Stimulated activated CD4-positive, alpha-beta T cell treated with anti-CD3 and anti-CD28 coated beads, Interleukin-1b, Interleukin-23, amount 100 ng/mL, for 4 hours (primary cell): ENCODE measurements around the gene SLC9A2.

Experiments used
- DNase-seq, 2 donors: peaks; one replicate each; pipeline ENCODE4 v3.0.0-alpha.2; 2020; ENCODE audit warnings: low read depth in 2 of 2

The SLC9A2 gene

DNA sequence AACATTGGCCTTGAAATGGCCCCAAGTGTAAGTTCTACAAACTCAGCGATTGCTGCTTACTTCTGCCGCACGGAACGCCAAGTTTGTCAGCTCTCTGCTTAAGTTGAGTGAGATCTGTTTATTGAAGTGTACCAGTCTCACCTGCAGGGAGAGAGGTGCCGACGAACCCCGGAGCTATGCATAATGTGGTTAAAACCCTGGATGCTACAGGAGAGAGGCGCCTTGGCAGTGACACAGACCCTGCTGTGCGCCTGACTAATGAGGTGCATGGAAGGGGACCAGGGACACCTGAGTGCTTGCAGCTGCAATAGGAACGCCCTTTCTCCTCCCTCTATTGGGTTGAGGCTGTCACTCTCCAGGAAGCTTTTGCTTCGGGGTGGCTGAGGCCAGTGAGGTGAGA, 979 bp downstream of the SLC9A2 start:
- no peak for DNase-seq

DNA sequence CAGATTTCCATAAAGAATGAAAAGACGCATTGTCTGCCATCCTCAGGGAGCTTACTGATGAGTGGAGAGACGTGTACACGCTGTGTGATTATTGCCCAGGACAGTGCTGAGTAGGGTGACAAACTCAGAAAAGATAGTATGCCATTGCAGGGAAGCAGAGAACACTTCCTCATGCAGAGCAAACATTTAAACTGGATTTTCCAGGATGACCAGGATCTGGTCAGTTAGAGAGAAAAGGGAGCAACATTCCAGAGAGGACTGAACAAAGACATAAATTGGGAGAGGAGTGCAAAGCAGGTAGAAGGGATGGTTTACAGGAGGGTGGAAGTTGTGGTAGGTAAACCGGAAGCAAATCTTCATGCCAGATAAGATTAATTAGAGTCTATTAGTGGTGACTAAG, 2.3 kb downstream of the SLC9A2 start:
- DNase-seq = no peak

DNA sequence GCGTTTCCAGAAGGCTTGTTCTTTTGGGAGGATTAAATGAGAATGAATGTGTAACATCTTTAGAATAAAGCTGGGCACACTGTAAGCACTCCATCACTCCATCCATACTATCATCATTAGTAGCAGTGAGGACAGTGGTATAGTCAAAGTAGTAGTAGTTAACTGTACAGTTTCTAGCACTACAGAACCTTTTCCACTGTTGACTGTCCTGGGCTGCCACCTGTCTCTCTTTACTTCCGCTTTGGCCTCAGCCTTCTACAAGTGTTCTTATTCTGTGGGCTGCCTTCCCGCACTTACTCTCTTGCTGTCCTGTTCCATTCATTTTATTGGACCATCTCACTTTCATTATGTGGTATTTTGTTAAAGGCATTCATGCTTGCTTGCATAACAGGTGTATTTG, 3.3 kb downstream of the SLC9A2 start:
- DNase-seq = no peak

DNA sequence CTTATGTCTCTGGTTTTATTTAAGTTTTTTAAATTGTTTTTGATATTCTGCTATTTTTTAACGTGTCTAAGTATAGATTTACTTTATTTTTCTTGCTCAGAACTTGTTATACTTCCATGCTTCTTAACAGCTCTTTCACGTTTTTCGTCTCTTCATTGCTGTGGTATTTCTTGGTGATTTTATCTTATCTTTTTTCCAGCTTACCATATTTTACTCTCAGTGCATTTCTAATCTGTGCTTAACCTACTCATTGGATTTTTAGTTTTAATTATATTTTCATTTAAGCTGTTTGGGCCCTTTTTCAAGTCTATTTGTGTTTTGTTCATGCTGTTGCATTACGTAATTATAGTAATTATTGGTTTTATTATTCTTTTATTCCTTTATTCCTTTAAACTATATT, 11.1 kb downstream of the SLC9A2 start:
- no peak for DNase-seq

DNA sequence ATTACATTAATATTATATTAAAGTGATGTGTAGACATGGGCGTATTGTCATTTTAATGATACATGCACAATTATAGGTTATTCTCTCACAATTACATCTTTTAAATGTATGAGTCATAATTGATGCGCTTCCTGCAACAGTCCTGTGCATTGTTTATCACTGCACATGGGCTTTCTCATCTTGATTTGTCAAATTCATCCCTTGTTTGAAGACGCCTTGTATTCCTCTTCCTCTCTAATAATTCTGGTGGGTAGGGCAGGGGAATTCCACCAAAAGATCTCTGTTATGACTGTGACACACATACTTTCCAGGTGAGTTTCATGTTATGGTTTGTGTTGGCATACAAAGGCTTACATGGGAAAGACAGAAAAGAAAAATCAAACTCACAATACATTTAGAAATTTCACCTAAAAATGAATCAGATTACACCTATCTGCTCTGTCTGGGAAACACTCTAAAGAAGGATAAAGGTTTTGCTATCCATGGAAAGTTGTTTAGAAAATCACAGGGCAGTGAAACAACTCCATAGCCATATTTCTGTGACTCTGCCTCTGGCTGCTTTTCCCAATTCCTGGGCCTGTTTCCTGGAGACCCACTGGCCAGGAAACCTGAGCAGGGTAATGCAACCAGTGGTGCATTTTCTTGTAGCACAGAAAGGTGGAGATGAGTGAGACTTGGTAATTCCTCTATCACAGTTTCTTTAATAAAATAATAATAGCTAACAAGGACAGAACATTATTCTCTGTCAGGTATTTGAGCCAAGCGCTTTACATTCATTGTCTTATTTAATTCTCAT, 13.2 kb downstream of the SLC9A2 start:
- DNase-seq = no peak

DNA sequence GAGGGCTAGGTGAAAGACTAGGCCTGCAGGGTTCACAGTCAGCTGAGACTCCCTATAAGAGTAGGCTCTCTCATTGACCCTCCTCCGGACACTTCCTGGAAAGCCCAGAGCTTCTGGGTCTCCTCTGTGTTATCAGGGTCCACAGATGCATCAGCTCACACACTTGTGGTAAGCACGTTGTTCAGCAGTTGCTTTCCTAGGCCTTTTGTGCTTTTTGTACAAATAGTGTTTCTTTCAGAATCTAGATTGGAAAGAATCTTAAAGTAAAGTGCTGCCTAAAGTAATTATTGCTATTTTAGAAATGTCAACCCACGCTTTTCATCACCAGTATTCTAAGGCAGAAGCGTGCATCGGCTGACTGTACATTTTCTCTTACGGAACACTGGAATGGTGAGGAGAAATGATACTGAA, 15.5 kb downstream of the SLC9A2 start:
- DNase-seq = no peak

DNA sequence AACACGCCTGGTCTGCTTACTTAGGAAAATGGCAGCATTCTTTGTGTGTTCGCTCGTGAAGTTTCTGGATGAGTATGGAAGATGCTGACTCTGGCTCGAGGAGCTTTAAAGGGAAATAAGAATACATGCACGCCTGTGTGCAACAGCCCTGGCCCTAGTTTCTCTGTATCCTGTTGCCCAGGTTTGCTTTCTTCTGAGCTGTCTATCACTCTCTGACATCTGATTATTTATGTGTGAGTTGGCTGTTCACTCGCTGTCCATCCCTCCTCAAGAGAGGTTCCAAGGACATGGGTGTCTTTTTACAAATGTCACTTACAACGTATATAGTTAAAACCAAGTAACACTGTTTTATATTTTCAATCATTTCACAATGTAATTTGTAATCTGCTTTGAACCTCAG, 16.0 kb downstream of the SLC9A2 start:
- DNase-seq = no peak

DNA sequence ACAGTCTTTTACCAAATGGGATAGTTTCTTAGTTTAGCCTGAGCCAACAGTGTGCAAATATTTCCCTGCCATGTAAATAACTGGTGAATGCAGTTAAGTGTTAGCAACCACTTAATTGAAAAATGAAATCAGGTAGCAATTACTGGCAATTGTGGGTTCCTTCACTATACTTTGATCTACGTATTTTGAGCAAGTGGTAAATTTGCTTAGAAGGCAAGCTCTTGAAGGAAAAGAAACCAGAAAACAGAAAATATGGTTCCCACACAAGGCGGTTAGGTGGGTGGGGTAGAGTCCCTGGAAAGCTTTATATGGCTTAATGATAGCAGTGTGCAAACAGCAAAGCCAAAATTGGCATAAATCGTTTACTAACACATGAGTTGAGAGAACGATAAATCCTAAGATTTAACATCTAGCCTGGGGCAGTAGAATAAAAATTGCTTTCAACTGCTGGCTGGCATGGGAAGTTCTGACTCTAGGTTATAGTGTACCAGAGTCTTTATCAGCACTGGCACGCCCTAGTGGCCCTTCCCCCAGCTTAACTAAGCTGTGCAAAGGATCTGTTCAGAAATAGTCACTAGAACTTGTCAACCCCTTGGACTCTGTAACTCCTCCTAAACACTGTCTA, 17.0 kb downstream of the SLC9A2 start:
- no peak for DNase-seq

DNA sequence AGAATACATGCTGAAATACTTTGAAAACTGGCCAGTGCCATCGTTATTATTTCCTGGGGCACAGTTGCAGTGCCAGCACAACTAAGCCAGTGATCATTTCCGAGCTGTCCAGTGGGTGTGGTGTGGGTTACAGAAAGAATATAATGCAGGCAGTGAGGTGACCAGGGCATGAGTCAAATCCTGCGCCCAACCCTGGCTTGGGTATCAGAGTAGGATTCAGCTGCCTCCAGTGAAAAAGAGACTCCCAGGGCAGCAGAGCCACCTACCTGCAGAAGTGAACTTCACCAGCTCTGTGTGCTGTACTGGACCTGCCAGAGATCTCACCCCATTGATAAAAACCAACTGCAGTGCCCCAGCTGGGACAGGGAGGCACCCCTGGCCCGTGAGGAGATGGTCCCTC, 18.0 kb downstream of the SLC9A2 start:
- DNase-seq = no peak

GRCh38 chr2:102639429-102639828, 20.1 kb downstream of the SLC9A2 start:
- no peak for DNase-seq

DNA sequence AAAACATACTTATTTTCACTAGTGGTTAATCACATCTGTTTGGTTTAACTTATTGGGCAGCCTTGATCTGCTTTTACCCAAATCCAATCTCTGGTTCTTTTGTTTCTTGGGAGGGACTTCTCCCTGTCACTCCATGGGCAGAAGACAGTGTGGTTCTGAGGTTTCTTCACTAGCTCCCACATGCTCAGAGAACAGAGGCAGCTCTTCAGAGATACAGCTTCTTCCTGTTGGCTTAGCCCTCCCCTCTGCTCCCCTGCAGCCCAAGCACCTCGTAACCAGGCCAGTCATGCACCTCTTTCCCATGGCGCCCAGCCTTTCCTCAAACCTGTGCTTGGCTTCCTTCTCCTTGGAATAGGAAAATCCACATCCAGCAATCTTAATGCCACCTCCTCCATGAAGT, 32.8 kb downstream of the SLC9A2 start:
- no peak for DNase-seq

DNA sequence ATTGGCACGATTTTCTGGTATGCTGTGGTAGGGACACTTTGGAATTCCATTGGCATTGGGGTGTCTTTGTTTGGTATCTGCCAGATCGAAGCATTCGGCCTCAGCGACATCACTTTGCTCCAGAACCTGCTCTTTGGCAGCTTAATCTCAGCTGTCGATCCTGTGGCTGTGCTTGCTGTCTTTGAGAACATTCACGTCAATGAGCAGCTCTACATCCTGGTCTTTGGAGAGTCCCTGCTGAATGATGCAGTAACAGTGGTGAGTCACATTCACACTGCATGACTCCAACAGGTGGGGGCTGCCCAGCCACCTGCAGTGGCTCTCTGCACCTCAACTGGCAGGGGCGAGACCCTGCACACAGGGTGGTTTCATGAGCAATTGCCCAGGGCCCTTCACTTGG, 38.4 kb downstream of the SLC9A2 start:
- peak; percentile 6 to 15 for DNase-seq

GRCh38 chr2:102660070-102660469, 40.7 kb downstream of the SLC9A2 start:
- DNase-seq = no peak

DNA sequence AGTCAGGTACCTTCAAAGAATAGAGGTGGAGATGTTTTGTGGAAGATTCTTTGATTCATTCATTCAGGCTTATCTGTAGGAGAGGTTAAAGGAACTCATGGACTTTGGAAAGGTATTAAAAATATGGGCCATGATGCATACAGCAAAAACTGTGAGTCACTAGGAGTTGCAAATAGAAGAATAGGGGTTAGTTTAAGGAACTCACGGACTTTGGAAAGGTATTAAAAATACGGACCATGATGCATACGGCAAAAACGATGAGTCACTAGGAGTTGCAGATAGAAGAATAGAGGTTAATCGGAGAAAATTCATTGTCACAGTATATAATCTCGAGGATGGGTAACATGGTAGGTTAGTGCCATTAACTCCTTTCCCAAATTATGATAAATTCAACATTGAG, 41.2 kb downstream of the SLC9A2 start:
- DNase-seq = no peak

DNA sequence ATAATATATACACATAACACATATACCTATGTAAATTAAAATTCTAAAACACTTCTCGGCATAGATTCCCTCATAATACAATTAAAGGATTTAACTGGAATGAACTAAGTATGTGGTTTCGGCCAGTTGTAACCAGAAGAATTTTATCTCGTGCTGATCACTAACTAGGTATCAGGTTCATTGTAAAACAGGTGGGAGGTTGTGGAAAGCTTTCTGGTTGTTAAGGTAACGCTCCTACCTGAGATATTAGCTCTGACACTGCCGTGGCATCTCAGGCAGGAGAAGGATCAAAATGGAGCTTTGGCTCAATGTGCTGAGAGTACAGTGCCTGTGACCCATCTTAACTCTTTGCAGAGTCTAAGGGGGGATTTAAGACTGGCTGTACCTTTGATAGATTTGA, 42.5 kb downstream of the SLC9A2 start:
- DNase-seq = no peak

GRCh38 chr2:102662833-102663232, 43.5 kb downstream of the SLC9A2 start:
- DNase-seq = no peak

DNA sequence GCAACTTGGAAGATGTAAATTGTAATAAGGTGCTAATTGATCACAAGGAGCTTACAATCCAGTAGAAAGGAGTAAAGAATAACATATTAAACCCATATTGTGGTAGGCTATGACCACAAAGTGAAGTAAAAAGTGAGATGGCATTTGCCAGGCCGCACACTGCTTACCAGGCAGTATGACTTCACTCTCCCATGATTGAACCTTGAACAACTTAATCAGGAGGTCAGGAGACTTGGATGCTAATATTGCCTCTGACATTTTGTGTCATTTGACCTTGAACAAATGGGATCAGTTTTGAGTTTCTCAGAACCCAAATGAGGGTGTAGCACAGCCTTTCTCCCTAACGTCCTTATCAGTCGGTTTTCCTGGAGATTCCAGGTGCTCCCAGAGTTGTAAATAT, 44.0 kb downstream of the SLC9A2 start:
- no peak for DNase-seq

DNA sequence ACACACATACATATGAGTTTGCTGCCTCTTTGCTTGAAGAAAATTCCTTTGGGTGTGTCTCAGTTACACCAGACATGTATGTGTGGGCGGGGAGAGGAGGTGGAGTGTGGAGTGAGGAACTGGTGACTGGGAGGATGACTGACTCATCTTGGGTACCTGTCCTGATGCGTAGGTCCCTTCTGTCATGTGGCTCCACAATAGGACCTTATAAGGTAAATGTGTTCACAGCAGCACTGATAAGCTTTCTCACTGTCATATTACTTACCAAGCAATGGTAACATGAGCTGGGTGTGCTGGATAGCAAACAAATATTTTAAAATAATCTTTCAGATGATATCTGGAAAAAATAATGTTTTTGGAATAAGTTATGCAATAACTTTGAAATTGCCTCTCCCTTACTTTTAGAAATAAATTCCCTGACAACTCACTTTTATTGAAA, 45.1 kb downstream of the SLC9A2 start:
- peak; percentile 27 to 42 for DNase-seq

DNA sequence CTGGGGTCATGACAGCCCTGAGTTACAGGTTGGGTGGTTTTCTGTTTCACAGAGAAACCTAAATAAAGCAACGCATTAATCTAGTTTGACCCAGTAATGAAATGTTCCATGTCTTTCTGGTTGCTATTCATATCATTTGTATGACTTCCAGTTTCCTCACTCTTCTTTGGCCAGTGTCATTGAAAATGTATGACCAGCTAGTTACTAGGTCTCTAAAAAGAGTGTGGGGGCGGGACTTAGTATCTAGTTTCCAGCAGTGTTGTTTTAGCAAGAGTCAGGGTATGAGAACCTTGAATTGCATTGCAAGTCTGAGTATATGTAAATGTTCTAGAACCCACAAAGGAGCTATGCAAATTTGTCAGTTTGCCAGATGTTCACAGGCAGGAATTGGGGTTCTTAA, 47.7 kb downstream of the SLC9A2 start:
- DNase-seq = no peak

- no peak for DNase-seq
Observed at GRCh38 chr2:102668171-102668570, 48.8 kb downstream of the SLC9A2 start.

DNA sequence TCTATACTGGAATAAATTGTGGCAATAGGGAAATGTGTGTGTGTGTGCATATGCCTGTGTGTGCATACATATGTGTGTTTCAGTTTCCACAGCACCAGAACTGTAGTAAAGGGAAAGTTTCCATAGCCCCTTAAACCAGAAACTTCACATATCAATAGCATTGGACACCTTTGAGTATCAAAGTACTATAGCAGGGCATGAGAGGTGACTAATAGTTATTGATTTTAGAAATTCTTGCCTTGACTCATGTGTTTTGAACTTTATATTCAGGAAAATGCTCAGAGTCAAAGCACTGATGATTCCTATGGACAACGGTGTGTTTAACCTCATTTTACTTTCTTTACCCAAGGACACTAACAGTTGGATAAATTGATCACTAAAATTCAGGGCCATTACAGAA, 50.0 kb downstream of the SLC9A2 start:
- DNase-seq = no peak

DNA sequence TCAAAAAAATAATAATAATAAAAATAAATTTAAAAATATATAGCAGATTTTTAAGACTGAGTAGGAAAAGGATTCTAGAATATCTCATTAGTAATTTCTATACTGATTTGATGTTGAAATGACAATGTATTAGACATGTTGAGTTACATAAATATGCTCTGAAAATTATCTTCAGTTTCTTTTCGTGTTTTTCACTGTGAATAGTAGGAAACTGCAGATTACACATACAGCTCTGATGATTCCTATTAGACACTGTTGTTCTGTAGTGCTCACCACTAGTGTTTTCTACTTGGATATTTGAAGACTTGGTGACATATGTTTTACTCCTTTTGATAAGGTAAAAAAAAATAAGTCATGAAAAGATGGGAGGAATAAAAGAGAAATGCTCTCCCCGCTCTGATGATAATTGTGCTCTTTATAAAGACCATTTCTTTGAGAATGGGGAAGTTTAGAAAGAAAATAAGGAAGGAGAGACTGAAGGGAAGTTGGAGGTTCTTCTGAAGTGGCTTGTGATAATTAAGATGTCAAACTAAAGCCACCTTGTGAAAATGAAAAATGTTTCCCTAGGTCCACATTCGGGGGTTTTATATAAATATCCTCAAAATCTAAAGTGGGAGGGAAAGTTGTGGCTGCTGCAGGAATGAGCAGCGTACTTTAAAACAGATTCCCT, 52.9 kb downstream of the SLC9A2 start:
- no peak for DNase-seq

- no peak for DNase-seq
Observed at GRCh38 chr2:102674370-102674769, 55.0 kb downstream of the SLC9A2 start.
